CD4-positive, alpha-beta T cell (primary cell): Measurements from ENCODE around the gene XPO1. TPM values are rescaled to one million over a fixed set of nuclear protein-coding genes. Genes with fewer than 3 reads are reported as not detected.

Source experiments
- ATAC-seq: fragments of 200-7000 bp; cut with Tn5 transposase; one replicate; pipeline ENCODE4 v1.10.0; 2022; ENCODE audit warnings: mild to moderate bottlenecking; ENCODE audit not compliant: poor library complexity
- CTCF ChIA-PET: fragments of 350-600 bp; sonication (Branson Sonifier 250); formaldehyde crosslinking; loops from one replicate; lab custom pipeline; 2021; ENCODE audit warnings: antibody characterized with exemption, inconsistent platforms; lab: Charles Lee
- POLR2A ChIA-PET: fragments of 350-600 bp; sonication (Branson Sonifier 250); formaldehyde crosslinking; loops from one replicate; lab custom pipeline; 2021; ENCODE audit warnings: antibody characterized with exemption, inconsistent platforms; lab: Charles Lee
- DNase-seq, 14 experiments: peaks; one replicate each; pipeline ENCODE4 v3.0.0-alpha.2; 2013 to 2020; ENCODE audit warnings: mixed read lengths in 2 of 14
- H3K27ac ChIP-seq, 2 donors: one replicate each; pipeline versions ENCODE4 v1.5.1 to v1.7.0; 2013; ENCODE audit warnings: low read length in 2 of 2, low read depth in 1 of 2, mild to moderate bottlenecking in 1 of 2
- H3K27me3 ChIP-seq, 2 experiments: 1 replicate in 1 of 2; 2 replicates in 1 of 2; pipeline versions ENCODE4 v1.6.1 to v1.7.0; 2013; ENCODE audit warnings: low read length in 2 of 2, control low read depth in 1 of 2, mild to moderate bottlenecking in 1 of 2, moderate library complexity in 1 of 2; ENCODE audit not compliant: insufficient read depth in 2 of 2, control insufficient read depth in 1 of 2
- H3K36me3 ChIP-seq: one replicate; pipeline ENCODE4 v1.6.1; 2013; ENCODE audit warnings: low read length, control low read depth; ENCODE audit not compliant: insufficient read depth
- H3K4me1 ChIP-seq: one replicate; pipeline ENCODE4 v1.6.1; 2013; ENCODE audit warnings: low read length, control low read depth; ENCODE audit not compliant: insufficient read depth
- H3K4me3 ChIP-seq: one replicate; pipeline ENCODE4 v1.5.1; 2013; ENCODE audit warnings: mild to moderate bottlenecking, low read length, moderate library complexity
- H3K9me3 ChIP-seq, 2 experiments: 1 replicate in 1 of 2; 2 replicates in 1 of 2; pipeline versions ENCODE4 v1.6.1 to v1.7.0; 2013; ENCODE audit warnings: low read length in 2 of 2, mild to moderate bottlenecking in 2 of 2, control low read depth in 1 of 2, moderate library complexity in 1 of 2; ENCODE audit not compliant: control insufficient read depth in 1 of 2, insufficient read depth in 1 of 2
- H3K27ac Mint-ChIP-seq: one replicate; pipeline ENCODE4 v1.8.0; 2020; ENCODE audit warnings: mixed read lengths
- H3K27me3 Mint-ChIP-seq: one replicate; pipeline ENCODE4 v1.8.0; 2021; ENCODE audit warnings: mixed read lengths
- H3K36me3 Mint-ChIP-seq: one replicate; pipeline ENCODE4 v1.8.0; 2021; ENCODE audit warnings: low read depth, mixed read lengths
- H3K4me1 Mint-ChIP-seq: one replicate; pipeline ENCODE4 v1.8.0; 2021; ENCODE audit warnings: low read depth, mixed read lengths
- H3K4me3 Mint-ChIP-seq: one replicate; pipeline ENCODE4 v1.8.0; 2020; ENCODE audit warnings: mild to moderate bottlenecking, mixed read lengths
- H3K9me3 Mint-ChIP-seq: one replicate; pipeline ENCODE4 v1.8.0; 2020; ENCODE audit warnings: mixed read lengths
- intact Hi-C, 2 experiments: fragments of 100-400 bp; cut with DNase I in 1 of 2; cut with micrococcal nuclease in 1 of 2; formaldehyde crosslinking; loops; one replicate each; pipeline versions ENCODE4 v1.15.1 to v1.9.0; 2023 to 2025; cut with DNase I, micrococcal nuclease
- total RNA-seq, 174 experiments: library from RNA in 2 of 174; stranded (reverse) in 2 of 174; gene quantifications; one replicate each; pipeline ENCODE4 v1.2.3 and lab custom pipeline; 2021 to 2026
- TF ChIP-seq, protein P1 (sequence below): fragments of 200-600 bp; IDR thresholded peaks from one replicate; pipeline ENCODE4 v1.8.0; 2022; ENCODE audit warnings: antibody characterized with exemption, mild to moderate bottlenecking

XPO1 gene
- total RNA-seq, 2 experiments from 2014 or later, result 111 to 118 TPM

DNA sequence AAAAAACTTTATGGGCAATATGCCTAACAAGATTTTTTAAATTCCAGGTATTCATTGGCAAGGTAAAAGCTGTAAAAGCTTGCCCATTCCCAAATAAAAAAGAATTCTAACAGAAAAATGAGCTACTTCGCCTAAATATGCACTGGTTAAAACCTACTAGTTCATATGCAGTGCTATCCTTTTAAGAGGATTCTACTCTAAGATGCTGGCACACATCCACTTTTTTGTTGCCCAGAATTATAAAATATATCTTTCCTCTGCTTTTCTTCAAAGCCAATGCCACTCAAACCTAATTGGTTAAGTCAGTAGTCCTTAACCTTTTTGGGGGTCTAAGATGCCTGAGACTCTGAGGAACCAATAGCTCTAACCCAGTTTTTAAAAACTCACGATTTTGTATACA is 3.2 kb downstream of the XPO1 start:
- H3K27me3 Mint-ChIP-seq, result no peaks in the 10 kb centered on the region
- DNase-seq, result no peak
- peak overlapping the region; percentile 95 for H3K4me3 Mint-ChIP-seq
- intact Hi-C loops, result loop anchor here (2.0 to 10.0 kb wide), 9 partner anchors 38 to 468 kb away; partner anchors contain the start of genes FAM161A (in 1 of the 2) and SANBR (in 1 of the 2)
- H3K4me1 Mint-ChIP-seq, result peaks cover 52% of the 10 kb centered on the region
- H3K9me3 Mint-ChIP-seq, result no peaks in the 10 kb centered on the region
- Histone ChIP-seq H3K9me3 (no peaks in the 10 kb centered on the region), H3K4me1 (peaks cover 20% of the 10 kb centered on the region), H3K36me3 (peaks cover 15% of the 10 kb centered on the region), H3K27ac (no peak overlapping the region), H3K4me3 (no peak overlapping the region), H3K27me3 (no peaks in the 10 kb centered on the region)
- ATAC-seq, result no peak
- POLR2A ChIA-PET, result interaction anchor here (0.7 to 1.2 kb wide), 3 partner anchors 17 to 79 kb away, joined by 3 to 4 read pairs (median 3); no protein-coding TSS in a partner anchor
- H3K36me3 Mint-ChIP-seq, result peaks cover 39% of the 10 kb centered on the region
- TF ChIP-seq, protein P1, sequence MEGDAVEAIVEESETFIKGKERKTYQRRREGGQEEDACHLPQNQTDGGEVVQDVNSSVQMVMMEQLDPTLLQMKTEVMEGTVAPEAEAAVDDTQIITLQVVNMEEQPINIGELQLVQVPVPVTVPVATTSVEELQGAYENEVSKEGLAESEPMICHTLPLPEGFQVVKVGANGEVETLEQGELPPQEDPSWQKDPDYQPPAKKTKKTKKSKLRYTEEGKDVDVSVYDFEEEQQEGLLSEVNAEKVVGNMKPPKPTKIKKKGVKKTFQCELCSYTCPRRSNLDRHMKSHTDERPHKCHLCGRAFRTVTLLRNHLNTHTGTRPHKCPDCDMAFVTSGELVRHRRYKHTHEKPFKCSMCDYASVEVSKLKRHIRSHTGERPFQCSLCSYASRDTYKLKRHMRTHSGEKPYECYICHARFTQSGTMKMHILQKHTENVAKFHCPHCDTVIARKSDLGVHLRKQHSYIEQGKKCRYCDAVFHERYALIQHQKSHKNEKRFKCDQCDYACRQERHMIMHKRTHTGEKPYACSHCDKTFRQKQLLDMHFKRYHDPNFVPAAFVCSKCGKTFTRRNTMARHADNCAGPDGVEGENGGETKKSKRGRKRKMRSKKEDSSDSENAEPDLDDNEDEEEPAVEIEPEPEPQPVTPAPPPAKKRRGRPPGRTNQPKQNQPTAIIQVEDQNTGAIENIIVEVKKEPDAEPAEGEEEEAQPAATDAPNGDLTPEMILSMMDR, result no peak
- CTCF ChIA-PET, result interaction anchor here (1.2 kb wide), 1 partner anchor 18 kb away, joined by 3 read pairs; no protein-coding TSS in a partner anchor
- H3K27ac Mint-ChIP-seq, result peak overlapping the region; percentile 97

DNA sequence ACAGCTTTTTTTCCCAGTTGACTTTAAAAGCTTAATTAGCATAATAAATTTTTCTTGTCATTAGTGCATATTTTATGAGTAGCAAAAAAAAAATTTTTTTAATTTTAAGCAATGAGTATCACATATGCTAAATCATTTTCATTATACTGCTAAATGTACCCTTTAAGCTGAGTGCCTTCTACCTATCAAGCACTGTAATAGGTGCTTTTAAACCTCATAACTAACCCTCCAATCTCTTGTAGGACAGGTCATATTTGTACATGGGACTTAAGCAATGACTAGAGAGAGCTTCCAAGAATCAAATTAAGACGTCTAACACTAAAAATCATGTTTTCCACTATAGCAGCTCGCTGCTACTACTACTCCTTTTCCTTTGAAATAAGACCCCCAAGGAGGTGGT is 7.4 kb downstream of the XPO1 start:
- peaks cover 44% of the 10 kb centered on the region for H3K36me3 Mint-ChIP-seq
- Histone ChIP-seq H3K9me3 (no peaks in the 10 kb centered on the region), H3K36me3 (peaks cover 30% of the 10 kb centered on the region), H3K4me3 (no peak overlapping the region), H3K4me1 (peaks cover 16% of the 10 kb centered on the region), H3K27ac (peak overlapping the region in 1 of 2 donors; percentile 2), H3K27me3 (no peaks in the 10 kb centered on the region)
- H3K4me1 Mint-ChIP-seq, result peaks cover 50% of the 10 kb centered on the region
- peak overlapping the region; percentile 44 for H3K27ac Mint-ChIP-seq
- no peaks in the 10 kb centered on the region for H3K27me3 Mint-ChIP-seq
- ChIA-PET CTCF (interaction anchor here (1.6 to 1.7 kb wide), 2 partner anchors 14 to 104 kb away, joined by 3 to 4 read pairs; no protein-coding TSS in a partner anchor), POLR2A (interaction anchor here (0.6 to 1.7 kb wide), 3 partner anchors 8 to 367 kb away, joined by 3 to 7 read pairs (median 3); partner anchors contain the start of gene XPO1)
- ATAC-seq (no peak), DNase-seq (no peak)
- H3K9me3 Mint-ChIP-seq, result no peaks in the 10 kb centered on the region
- TF ChIP-seq, protein P1, result no peak
- intact Hi-C loops, result loop anchor here (5.0 to 10.0 kb wide), 4 partner anchors 33 to 324 kb away; partner anchors contain the start of gene FAM161A (in 1 of the 2)
- no peak overlapping the region for H3K4me3 Mint-ChIP-seq

DNA sequence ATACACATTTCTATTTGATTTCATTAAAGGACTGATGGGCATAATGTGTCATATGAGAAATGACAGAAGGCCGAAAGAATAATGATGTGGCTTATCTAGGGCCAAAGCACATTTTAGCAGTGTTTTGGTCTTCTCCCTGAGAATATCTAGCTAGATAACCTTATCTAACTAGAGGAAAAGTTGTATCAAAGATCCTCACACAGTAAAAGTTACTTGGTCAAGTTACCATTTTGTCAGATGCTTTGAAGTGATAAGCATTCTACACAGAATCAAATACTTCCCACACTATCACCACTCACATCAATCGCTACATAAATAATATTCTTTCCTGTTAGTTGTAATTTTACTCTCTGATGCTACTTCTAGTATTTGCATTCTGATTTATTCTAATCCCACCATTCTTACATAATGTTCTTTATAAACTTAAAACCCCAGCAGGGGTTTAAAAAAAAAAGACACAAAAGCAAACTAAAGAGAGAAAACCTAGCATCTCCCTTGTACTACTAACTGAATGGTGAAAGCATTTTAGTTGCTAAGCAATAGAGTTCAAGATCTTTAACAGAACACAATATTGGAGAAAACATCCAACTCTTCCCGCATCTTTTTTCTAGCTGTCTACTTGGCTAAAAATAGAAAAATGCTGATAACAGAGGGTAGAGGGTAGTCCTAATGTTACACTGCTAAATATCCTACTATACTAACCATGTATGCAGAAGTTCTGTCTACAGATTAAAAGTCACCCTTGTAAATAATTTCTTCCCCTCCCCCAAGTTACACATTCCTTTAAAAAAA is 8.0 kb downstream of the XPO1 start:
- Histone ChIP-seq H3K27me3 (no peaks in the 10 kb centered on the region), H3K9me3 (no peaks in the 10 kb centered on the region), H3K4me3 (no peak overlapping the region), H3K36me3 (peaks cover 35% of the 10 kb centered on the region), H3K27ac (no peak overlapping the region), H3K4me1 (peaks cover 16% of the 10 kb centered on the region)
- ATAC-seq (no peak), DNase-seq (no peak)
- Mint-ChIP-seq H3K27me3 (no peaks in the 10 kb centered on the region), H3K4me1 (peaks cover 50% of the 10 kb centered on the region), H3K9me3 (no peaks in the 10 kb centered on the region), H3K27ac (peak overlapping the region; percentile 44), H3K36me3 (peaks cover 49% of the 10 kb centered on the region), H3K4me3 (no peak overlapping the region)
- ChIA-PET CTCF (interaction anchor here (1.6 to 1.7 kb wide), 2 partner anchors 13 to 104 kb away, joined by 3 to 4 read pairs; no protein-coding TSS in a partner anchor), POLR2A (interaction anchor here (0.9 to 1.7 kb wide), 2 partner anchors 9 to 12 kb away, joined by 3 to 7 read pairs; partner anchors contain the start of gene XPO1)
- intact Hi-C loops, result loop anchor here (5.0 to 10.0 kb wide), 5 partner anchors 33 to 325 kb away; partner anchors contain the start of gene FAM161A (in 2 of the 2)
- TF ChIP-seq, protein P1, result no peak
